ENCODE results near the gene AGK.

DNA sequence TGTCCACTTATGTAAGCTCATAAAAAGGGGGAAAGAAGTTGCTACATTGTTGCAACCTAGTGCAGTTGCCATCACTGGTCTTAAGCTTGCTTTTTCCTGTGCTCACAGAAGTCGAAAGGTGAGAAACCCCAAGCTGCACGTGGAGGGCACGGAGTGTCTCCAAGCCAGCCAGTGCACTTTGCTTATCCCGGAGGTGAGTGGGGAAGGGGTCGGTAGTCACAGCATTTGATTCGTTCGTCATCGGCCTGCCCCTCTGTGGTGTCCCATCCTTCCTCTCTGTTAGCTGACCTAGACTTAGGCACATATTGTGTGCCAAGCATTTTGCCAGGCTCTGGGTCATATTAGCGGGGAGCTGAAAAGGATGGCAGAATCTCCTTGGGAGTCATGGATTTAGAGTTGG is 100.2 kb downstream of the AGK start:
- no peak for TF ChIP-seq CTCF (conservative IDR thresholded peaks at IDR 0.05)
- TF ChIP-seq EZH2 (IDR thresholded peaks at IDR 0.05; ENCODE audit: low read depth): no peak

Measured in PC-9 (cell line).